HG02943 (cell line): ENCODE measurements around the gene ZNF25.
"Not testable (repeated sequence)": the region's sequence is repeated elsewhere in the genome, so short reads cannot be mapped to it uniquely, and the experiment has no call there.

Source experiments
- ATAC-seq: cut with Tn5 transposase; IDR thresholded peaks from one replicate; pipeline ENCODE4 v1.9.1; 2021; ENCODE audit warnings: mild to moderate bottlenecking, low read depth, moderate library complexity; ENCODE audit not compliant: unreplicated experiment

The ZNF25 gene

DNA sequence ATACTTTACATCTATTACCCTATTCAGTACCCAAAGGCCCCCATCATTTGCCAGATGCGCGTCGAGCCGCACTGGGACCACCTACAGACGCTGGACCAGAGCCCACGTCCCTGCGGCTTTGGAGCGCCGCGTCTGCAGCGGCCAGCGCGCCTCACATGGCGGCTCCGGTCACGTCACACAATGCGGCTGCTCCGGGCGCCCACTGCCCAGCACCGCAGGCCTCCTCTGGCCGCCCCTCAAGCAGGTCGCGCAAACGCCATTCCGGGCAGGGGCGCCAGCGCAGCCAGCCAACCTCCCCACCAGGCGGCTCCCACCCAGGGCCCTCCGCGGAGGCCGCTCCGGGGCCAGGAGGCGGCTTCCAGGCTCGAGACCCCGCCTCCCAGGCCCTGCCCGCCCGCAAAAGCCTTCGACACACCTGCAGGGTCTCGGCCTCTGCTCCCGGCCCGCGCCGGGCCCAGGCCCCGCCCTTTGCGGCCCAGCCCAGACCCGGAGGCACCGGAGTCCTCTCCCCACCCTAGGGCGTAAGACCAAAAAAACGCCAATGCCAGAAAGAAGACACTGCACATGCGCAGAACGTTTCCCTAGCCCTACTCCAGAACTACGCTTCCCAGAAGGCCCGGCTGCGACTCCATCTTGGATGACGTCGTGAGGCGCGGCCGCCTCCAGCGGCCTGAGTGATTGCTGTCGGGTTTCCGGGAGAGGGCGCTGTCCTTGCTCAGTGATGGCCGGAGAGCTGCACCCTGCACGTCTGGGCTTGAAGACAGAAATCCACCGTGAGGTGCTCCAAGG, at the start of gene ZNF25:
Gene ZNF25, minus strand, starts transcription at position 557 of the 789 bp plus-strand sequence. CDS start 4,925 bp downstream, outside the sequence.
- ATAC-seq: peak; percentile 96

DNA sequence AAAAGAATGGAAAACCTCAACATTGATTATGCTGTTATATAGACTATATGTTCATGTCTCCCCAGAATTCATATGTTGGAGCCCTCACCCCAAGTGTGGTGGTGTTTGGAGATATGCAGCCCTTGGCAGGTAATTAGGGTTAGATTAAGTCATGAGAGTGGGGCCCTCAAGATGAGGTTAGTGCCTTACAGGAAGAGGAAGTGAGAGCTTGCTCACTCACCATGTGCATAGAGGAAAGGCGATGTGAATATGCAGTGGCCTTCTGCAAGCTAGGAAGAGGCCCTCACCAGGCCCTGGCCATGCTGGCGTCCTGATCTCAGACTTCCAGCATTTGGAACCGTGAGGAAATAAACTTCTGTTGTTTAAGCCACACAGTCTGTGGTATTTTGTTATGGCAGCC, 48.8 kb upstream of the ZNF25 start:
- ATAC-seq: peak; percentile 74

DNA sequence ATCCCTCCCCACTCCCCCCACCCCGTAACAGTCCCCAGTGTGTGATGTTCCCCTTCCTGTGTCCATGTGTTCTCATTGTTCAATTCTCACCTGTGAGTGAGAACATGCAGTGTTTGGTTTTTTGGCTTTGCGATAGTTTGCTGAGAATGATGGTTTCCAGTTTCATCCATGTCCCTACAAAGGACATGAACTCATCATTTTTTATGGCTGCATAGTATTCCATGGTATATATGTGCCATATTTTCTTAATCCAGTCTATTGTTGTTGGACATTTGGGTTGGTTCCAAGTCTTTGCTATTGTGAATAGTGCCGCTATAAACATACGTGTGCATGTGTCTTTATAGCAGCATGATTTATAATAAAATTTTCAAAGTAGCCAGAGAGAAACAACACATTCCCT, 42.7 kb upstream of the ZNF25 start:
- not testable (repeated sequence) for ATAC-seq

DNA sequence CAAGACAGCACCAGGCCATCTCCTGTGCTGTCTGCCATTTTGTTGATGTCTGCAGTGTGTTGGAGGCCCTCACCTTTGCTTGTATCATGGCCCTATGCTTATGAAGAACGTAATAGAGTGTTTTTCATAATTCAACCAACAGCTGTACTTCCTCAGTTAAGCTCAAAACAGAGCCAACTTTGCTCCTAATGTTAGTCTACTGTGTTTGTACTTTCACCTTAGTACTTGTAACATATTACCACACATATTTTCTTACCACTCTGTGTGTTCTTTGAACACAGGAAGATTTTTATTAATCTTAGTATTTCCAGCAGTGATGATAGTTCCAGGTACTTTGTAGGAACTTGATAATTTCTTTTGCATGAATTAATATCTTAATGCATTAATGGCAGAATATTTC, 39.9 kb upstream of the ZNF25 start:
- no peak for ATAC-seq

DNA sequence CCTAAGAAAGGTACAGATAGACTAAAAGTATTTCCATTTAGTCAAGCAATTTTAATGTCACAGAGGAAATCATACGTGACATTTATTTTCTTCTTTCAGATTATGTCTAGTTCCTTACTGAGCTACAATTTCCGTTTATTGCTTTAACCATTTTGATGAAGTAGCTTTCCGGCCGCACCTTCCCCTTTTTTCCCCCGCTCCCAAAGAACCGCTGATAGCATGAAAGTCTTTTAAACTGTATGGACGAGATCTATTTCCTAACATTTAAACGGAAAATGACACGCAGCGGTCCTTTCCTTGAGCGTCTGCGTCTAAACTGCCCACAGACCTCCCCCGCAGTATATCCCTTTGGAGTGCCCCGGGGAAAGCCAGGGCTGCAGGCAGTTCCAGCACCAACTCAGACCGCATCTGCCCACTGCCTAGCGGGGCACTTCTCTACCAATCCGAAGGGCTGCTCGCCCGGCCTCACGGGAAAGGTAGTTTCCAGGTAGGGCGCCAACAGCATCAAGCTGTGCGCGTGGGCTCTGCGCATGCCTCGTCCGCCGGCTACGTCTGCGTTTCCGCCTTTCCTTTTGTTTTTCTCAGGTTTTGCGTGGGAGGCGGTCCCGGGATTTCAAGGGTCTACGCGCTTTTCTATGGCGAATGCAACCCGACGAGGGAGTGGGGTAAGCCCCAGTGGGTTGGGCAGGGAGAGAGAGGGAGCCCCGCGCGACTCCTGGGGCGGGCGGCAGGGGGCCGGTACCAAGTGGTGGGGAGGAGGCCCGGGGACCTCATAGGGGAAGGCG, 33.9 kb upstream of the ZNF25 start, which contains the start of gene ZNF33A:
Gene ZNF33A, plus strand, starts transcription at position 557 of the 785 bp plus-strand sequence. CDS start 1,667 bp downstream, outside the sequence.
- ATAC-seq: peak; percentile 92

DNA sequence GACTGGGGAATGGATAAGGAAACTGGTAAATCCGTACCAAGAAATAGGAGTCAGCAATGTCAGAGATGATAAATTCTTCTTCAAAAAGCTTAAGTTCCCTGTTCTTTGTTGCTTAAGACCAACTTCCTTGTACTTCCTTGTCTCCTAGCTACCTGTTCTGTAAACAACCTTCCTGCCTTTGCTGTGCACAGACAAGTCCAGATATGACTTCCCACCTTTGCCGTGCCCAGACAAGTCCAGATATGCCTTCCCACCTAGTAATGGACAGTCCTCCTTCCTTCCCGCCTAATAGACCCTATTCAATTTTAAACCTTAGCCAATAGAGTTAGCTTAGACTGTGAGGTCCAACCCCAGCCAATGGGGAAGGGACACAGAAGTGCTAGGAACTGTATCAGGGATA, 31.5 kb upstream of the ZNF25 start:
- ATAC-seq: no peak

DNA sequence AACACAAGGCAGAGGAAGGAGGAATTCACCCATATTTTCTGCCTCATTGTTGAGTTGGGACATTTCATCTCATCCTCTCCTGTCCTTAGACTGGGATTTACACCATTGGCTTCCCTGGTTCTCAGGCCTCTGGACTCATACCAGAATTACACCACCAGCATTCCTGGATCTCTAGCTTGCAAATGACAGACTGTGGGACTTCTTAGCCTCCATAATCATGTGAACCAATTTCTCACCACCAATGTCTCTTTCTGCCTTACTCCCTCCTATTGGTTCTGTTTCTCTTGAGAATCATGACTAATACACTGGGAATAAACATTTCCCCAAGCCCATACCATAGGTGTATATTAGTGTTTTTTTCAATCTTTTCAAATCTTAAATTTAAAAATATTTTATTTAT, 31.1 kb upstream of the ZNF25 start:
- no peak for ATAC-seq

DNA sequence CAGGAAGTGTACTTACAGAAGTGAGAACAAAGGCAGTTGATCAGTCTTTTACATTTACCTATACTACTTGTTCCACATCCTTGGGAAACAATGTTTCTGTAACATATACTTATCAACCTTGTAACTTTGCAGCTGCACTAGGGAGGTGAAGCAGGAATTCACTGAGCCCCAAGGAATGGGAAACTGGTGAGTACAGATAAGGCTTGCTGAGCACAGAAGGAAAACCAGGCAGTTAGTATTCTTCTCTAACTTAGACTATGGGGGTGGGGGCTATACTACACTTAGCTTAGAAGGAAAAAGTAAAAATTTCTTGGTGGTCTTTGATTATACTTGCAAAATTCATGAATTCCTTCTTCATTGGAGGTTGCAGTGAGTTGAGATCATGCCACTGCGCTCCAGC, 27.1 kb upstream of the ZNF25 start:
- ATAC-seq: no peak

DNA sequence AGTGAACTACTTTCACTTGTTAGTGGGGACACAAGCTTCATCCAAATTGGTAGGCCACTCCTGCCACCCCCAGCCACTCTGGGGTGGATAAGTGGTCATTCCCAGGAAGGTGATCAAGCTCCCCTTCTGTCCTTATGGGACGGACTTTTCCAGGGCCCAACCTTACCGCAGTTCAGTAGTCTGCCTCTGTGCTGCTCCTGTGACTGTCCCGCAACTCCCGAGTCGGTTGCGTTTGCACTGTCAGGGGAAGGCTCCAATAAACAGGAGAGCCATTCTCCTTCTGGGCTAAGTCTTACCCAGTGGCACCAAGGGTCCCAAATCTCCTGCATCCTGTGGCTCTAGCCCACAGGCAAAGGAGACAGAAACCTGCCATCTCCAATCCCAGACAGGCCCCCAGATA, 26.6 kb upstream of the ZNF25 start:
- ATAC-seq: no peak

DNA sequence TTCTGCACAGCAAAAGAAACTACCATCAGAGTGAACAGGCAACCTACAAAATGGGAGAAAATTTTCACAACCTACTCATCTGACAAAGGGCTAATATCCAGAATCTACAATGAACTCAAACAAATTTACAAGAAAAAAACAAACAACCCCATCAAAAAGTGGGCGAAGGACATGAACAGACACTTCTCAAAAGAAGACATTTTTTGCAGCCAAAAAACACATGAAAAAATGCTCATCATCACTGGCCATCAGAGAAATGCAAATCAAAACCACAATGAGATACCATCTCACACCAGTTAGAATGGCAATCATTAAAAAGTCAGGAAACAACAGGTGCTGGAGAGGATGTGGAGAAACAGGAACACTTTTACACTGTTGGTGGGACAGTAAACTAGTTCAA, 24.0 kb upstream of the ZNF25 start:
- not testable (repeated sequence) for ATAC-seq

DNA sequence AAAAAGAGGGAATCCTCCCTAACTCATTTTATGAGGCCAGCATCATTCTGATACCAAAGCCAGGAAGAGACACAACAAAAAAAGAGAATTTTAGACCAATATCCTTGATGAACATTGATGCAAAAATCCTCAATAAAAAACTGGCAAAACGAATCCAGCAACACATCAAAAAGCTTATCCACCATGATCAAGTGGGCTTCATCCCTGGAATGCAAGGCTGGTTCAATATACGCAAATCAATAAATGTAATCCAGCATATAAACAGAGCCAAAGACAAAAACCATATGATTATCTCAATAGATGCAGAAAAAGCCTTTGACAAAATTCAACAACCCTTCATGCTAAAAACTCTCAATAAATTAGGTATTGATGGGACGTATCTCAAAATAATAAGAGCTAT, 22.5 kb upstream of the ZNF25 start:
- not testable (repeated sequence) for ATAC-seq

DNA sequence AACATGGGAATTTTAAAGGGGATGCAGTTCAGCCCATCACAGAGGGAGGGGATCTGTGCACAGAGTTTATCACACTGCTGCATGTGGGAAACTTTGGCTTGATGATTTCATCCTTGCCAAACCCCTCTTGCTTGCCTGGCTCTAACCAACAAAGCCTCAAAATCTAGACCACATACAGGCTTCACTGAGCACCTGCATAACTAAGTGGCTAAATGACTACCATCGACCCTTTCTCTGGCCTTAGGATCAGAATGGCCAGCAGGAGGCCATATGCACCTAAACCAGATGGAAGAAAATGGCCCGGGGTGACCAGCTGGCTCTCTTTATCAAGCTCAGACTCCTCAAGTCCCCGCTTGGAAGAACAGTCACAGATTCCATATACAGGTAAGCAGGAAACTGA, 15.6 kb upstream of the ZNF25 start:
- no peak for ATAC-seq

DNA sequence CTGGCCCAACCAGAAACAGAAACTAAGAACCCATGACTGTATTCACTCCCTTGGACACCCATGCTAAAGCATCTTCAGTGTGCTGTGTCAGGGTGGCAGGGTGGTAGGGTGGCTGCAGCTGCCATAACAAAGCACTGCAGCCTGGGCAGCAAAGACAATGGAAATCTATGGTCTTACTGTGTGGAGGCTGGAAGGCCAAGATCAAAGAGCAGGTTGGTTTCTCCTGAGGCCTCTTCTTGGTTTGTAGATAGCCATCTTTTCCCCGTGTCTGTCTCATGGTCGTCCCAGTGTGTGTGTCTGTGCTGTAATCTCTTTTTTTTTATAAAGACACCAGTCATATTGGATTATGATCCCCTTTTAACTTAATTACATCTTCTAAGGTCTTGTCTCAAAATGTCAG, 15.2 kb upstream of the ZNF25 start:
- no peak for ATAC-seq

DNA sequence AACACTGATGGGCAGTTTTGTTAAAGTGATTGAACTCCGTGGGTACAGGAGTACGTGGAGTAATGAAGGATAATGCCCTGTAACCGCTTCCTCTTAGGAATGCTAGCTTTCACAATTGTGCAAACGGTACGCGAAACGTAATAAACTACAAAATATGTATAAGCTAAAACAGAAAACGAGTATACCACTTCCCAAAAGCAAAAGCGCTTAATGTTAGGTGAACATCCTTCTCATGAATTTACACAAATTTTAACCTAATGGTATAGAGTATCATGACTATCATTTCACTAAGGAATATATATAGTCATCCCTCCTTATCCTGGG, 395 bp upstream of the ZNF25 start:
- ATAC-seq: peak; percentile 3

DNA sequence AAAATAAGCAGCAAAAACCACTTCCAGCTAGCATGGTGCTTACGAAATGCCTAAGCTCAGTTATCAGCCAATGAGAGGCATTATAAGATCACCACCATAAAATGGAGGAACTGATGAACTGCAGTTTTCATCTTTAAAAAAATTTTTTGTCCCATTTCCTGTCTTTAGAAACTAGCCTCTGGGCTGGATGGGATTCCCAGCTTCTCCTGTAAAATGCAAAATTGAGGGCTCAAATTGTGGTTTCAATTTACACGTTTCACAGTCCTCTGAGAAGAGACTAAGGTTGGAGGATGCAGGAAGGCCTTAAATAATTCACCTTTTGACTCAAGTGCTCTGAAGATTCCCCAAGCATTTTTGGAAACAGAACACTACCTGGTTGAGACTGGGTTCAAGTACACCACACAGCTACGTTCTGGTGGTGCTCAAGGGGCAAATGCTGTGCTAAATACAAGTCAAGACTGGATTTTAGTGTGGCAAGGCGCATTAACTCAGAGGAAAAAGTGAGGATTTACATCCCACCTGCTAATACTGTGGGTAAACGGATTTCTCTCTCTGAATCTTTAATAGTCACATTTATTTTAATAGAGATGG, 951 bp downstream of the ZNF25 start:
- no peak for ATAC-seq

DNA sequence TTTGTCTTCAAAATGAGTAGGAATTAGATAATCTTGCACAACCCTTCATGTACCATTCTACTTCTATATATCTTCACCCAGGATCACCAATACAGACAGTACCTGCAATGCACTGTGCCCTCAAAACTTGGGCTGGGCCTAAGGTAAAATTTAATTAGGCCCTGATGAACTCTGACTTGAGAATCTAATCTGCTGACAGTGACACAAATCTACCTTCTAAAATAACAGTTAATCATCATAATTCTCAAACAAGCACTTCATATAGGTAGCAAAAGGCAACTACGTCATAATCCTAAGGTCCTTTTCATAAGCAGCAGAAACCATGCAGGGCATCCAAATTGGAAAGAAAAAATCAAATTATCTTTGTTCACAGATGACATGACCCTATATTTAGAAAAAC, 4.1 kb downstream of the ZNF25 start:
- ATAC-seq: no peak

DNA sequence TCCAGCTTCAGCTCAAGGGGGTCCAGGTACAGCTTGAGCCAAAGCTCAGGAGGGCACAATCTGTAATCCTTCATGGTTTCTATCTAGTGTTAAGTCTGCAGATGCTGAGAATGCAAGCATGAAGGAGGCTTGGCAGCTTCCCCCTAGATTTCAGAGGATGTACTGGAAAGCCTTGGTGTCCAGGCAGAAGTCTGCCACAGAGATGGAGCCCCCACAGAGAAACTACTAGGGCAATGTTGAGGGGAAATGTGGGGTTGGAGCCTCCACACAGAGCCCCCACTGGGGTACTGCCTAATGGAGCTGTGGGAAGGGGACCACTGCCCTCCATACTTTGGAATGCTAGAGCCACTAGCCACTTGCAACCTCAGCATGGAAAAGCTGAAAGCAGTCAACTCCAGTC, 11.4 kb downstream of the ZNF25 start:
- ATAC-seq: no peak

DNA sequence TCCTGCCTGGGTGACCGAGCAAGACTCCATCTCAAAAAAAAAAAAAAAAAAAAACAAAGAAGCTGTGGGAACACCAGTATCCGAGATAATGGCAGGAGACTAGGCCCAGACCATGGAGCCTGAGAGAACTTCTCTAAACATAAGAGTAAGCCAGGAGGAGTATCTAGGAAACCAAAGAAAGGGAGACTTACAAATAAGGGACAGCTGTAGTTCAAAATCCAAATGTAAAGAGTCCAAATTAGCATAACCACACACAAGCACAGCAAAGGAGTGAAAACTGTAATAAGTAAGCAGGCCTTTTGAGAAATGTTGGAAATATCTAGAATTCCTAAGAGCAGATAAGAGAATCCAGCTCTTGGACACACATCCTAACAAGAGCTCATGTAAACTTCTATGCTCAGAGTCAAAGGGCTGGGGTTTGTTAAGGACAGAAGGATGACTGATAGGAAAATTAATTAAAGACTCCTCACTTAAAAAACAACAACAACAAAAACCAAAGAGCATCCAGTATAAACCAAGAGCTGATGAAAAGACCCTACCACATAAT, 15.8 kb downstream of the ZNF25 start:
- no peak for ATAC-seq

DNA sequence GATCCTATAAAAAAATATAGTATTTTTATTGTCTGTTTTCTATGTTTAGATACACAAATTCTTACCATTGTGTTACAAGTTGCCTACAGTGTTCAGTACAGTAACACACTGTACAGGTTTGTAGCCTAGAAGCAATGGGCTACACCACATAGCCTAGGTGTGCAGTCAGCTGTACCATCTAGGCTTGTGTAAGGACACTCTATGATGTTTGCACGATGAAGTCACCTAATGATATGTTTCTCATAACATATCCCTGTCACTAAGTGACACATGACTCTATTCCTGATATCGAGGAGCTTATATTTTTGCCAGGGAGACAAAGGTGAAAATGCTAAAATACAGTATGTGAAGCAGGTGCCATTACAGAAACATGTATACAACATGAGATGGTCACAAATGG, 18.6 kb downstream of the ZNF25 start:
- ATAC-seq: no peak

DNA sequence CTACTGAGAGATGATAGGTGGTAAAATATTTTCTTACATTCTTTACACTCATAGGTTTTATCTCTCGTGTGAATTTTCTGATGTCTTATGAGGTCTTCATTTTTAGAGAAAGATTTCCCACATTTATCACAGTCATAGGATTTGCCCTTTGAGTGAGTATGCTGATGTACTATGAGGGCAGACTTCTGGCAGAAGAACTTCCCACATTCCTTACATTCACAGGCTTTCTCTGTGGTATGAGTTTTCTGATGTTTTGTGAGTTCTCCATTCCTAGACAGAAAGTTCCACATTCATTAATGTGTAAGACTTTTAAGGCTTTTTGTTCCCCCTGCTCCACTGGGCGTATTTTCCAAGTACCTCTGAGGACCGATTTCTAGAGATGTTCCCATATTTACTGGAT, 23.5 kb downstream of the ZNF25 start:
- no peak for ATAC-seq

DNA sequence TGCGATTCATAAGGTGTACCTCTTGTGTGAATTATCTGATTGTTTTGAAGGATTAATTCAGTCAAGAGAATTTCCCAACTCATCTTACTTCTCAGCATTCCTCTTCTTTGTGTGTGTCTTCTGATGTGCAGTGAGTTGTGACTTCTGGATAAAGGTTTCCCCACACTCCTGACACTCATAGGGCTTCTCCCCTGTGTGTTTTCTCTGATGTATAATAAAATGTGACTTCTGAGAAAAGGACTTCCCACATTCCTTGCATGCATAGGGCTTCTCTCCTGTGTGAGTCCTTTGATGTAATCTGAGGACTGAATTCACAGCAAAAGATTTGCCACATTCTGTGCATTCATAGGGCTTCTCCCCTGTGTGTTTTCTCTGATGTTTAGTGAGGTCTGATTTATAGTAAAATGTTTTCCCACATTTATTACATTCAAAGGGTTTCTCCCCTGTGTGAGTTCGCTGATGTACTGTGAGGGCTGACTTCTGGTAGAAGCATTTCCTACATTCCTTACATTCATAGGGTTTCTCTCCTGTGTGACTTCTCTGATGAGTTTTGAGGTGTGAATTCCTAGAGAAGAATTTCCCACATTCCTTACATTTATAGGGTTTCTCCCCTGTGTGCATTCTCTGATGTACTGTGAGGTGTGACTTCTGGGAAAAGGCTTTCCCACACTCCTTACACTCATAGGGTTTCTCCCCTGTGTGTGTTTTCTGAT, 24.2 kb downstream of the ZNF25 start:
- no peak for ATAC-seq
